OCI-LY3 (cell line): ENCODE measurements around the gene CCDC28B.

Experiments used
- EZH2phosphoT487 ChIP-seq: fragments of 200-600 bp; shearing (Covaris generic); IDR thresholded peaks from 2 replicates; pipeline ENCODE4 v1.6.1; 2018; ENCODE audit warnings: antibody characterized with exemption, mixed run types, low read depth
- TF ChIP-seq, protein P1 (sequence below): fragments of 200-600, 300-600 bp; sonication (generic); IDR thresholded peaks from 2 replicates; pipeline ENCODE4 v1.5.1; 2014; ENCODE audit warnings: antibody characterized with exemption, low read length, low read depth

DNA sequence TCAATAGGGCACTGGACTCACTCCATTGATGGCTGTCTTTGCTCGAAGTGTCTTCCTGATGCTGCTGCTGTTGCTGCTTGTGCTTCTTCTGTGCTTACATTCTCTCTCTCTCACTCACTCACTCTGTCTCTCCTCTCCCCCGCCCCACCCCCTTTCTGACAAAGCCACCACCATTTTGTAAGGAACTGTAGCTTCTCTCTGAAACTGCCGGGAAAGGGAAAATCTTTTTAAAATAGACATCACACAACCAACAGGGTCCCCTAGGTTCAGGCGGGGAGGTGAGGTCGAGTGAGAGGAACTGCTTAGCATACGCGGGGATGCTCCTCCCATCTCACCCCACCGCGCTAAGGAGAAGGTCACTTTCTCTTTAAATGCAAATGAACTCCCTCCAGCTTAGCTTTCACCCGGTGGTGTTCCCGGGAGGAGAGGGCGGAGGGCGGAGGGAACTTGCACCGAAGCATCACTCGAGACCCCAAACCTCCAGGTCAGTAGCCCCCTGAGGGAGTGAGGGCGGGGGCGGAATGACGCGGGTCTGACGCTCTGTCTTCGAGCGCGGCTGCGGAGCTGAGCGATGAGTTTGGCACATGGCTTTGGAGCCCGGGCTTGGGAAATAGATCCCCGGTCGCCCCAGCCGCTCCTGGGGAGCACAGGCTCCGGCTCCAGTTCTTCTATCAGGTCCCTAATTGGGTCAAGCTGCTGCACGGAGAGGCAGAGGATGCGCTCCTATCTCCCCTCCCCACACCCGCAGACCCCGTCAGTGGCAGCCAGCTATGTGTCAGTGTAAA is at the start of gene CCDC28B:
- TF ChIP-seq, protein P1, sequence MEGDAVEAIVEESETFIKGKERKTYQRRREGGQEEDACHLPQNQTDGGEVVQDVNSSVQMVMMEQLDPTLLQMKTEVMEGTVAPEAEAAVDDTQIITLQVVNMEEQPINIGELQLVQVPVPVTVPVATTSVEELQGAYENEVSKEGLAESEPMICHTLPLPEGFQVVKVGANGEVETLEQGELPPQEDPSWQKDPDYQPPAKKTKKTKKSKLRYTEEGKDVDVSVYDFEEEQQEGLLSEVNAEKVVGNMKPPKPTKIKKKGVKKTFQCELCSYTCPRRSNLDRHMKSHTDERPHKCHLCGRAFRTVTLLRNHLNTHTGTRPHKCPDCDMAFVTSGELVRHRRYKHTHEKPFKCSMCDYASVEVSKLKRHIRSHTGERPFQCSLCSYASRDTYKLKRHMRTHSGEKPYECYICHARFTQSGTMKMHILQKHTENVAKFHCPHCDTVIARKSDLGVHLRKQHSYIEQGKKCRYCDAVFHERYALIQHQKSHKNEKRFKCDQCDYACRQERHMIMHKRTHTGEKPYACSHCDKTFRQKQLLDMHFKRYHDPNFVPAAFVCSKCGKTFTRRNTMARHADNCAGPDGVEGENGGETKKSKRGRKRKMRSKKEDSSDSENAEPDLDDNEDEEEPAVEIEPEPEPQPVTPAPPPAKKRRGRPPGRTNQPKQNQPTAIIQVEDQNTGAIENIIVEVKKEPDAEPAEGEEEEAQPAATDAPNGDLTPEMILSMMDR: no peak
- no peak for TF ChIP-seq EZH2phosphoT487
